Right lobe of liver (tissue), 4 donors: ENCODE results near the gene LRRC28.

ENCODE experiments used
- POLR2A ChIP-seq: fragments of 450-650 bp; IDR thresholded peaks from one replicate; pipeline ENCODE4 v1.6.1; 2017; ENCODE audit warnings: antibody characterized with exemption, mild to moderate bottlenecking
- TF ChIP-seq, protein P1 (sequence below), 4 donors: fragments of 200-600 bp in 3 of 4; fragments of 450-650 bp in 1 of 4; IDR thresholded peaks; one replicate each; pipeline versions ENCODE4 v1.5.1 to v1.8.0; 2016 to 2022; ENCODE audit warnings: antibody characterized with exemption in 4 of 4, mild to moderate bottlenecking in 2 of 4
- donor health status: DM: no; HTN: no; CAD: no.
- donor health status: DM: no; HTN: no; CAD: no.
- donor health status: DM: no; HTN: yes; CAD: no.

DNA sequence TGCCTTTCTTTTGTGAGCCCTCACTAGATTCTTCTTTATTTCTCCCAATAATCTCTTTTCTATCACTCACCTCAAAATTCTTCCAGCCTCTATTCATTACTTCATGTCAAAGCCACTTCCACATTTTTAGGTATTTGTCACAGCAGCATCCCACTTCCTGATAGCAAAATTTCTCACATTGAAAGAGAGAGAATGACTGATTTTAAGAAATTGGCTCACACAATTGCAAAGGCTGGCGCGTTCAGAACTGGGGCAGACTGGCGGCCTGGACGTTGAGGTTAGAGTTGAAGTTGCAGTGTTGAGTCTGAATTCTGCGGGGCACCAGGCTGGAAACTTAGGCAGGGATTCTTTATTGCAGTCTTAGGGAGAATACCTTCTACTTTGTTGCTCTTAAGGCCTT, 117.9 kb downstream of the LRRC28 start:
- TF ChIP-seq, protein P1, sequence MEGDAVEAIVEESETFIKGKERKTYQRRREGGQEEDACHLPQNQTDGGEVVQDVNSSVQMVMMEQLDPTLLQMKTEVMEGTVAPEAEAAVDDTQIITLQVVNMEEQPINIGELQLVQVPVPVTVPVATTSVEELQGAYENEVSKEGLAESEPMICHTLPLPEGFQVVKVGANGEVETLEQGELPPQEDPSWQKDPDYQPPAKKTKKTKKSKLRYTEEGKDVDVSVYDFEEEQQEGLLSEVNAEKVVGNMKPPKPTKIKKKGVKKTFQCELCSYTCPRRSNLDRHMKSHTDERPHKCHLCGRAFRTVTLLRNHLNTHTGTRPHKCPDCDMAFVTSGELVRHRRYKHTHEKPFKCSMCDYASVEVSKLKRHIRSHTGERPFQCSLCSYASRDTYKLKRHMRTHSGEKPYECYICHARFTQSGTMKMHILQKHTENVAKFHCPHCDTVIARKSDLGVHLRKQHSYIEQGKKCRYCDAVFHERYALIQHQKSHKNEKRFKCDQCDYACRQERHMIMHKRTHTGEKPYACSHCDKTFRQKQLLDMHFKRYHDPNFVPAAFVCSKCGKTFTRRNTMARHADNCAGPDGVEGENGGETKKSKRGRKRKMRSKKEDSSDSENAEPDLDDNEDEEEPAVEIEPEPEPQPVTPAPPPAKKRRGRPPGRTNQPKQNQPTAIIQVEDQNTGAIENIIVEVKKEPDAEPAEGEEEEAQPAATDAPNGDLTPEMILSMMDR (IDR thresholded peaks at IDR 0.05): no peak
- no peak for TF ChIP-seq POLR2A
